ENCODE results near the gene CHKA. TPM values are rescaled to one million over a fixed set of nuclear protein-coding genes. Genes with fewer than 3 reads are reported as not detected.

CHKA gene
- total RNA-seq, 3 donors from 2014 or later, result 15.1 to 20.2 (median 18.9) TPM

- H3K4me3 Mint-ChIP-seq, result no peak overlapping the region
- peaks cover 11% of the 10 kb centered on the region for H3K36me3 Mint-ChIP-seq (ENCODE audit: insufficient read depth)
- DNase-seq, result no peak
- H3K9me3 Mint-ChIP-seq, result no peaks in the 10 kb centered on the region
- ATAC-seq, result no peak
- H3K27me3 Mint-ChIP-seq (ENCODE audit: low read depth), result no peaks in the 10 kb centered on the region
- H3K4me1 Mint-ChIP-seq (ENCODE audit: low read depth), result no peaks in the 10 kb centered on the region
Observed at GRCh38 chr11:68053981-68054812, 67.0 kb downstream of the CHKA start.

DNA sequence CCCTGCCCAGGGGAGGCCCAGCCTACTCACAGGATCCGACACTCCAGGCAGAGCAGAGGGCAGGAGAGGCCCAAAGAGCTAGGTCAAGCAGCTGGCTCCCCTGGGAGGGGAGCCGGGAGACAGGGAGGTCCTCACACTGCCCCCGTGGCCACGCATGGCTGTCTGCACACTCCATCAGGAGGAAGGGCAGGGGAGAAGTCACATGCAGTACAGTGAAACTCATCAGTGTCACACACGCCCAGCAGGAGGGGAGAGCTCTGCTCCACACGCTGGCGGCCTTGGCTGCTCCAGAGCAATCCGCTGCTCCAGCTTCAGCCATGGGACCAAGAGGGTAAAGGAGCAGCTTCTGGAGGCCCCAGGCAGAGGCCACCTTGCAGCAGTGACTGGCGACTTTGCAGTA, 68.1 kb downstream of the CHKA start:
- Mint-ChIP-seq H3K4me3 (no peak overlapping the region), H3K4me1 (ENCODE audit: low read depth) (no peaks in the 10 kb centered on the region), H3K9me3 (no peaks in the 10 kb centered on the region), H3K36me3 (ENCODE audit: insufficient read depth) (peaks cover 17% of the 10 kb centered on the region), H3K27me3 (ENCODE audit: low read depth) (no peaks in the 10 kb centered on the region)
- DNase-seq (no peak), ATAC-seq (no peak)

DNA sequence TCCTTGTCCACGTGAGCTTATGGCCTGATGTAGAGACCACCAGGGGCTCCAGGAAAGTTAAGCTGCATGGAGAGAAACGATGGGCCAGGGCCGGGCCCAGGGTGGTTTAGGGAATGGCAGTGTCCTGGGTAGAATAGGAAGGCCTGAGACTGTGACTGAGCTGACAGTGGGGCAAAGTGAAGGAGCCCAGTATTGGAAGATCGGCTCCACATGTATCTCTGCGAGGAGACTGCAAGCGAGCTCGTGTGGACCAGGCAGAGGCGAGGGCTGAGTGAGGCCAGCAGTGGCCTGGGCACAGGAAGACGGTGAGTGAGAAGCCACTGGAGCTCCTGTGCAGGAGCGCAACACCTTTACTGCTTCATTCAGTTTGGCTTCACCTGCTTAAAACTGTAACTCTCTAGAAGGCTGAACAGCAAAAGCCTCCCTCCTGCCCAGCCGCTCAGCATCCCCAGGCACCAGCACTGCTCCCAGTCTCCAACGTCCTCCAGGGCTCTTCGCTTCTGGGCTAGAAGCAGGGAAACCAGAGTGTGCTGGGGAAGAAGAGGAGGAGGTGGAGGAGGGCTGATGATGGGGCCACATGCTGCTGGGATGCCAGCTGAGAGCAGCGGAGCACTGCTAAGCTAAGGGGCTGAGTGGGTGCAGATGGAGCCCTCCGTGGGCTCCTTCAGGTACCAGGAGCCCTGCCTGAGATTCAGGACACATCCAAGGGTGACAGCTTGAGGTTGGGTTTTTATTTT, 68.9 kb downstream of the CHKA start:
- Mint-ChIP-seq H3K36me3 (ENCODE audit: insufficient read depth) (peaks cover 17% of the 10 kb centered on the region), H3K9me3 (no peaks in the 10 kb centered on the region), H3K4me1 (ENCODE audit: low read depth) (no peaks in the 10 kb centered on the region), H3K4me3 (no peak overlapping the region), H3K27me3 (ENCODE audit: low read depth) (no peaks in the 10 kb centered on the region)
- DNase-seq, result no peak
- no peak for ATAC-seq

- Mint-ChIP-seq H3K4me3 (no peak overlapping the region), H3K27me3 (ENCODE audit: low read depth) (no peaks in the 10 kb centered on the region), H3K9me3 (no peaks in the 10 kb centered on the region), H3K36me3 (ENCODE audit: insufficient read depth) (peaks cover 17% of the 10 kb centered on the region), H3K4me1 (ENCODE audit: low read depth) (no peaks in the 10 kb centered on the region)
- ATAC-seq (no peak), DNase-seq (no peak)
Observed at GRCh38 chr11:68051191-68052136, 69.7 kb downstream of the CHKA start.

GRCh38 chr11:68050371-68050841, 70.8 kb downstream of the CHKA start:
- H3K4me3 Mint-ChIP-seq, result no peak overlapping the region
- H3K36me3 Mint-ChIP-seq (ENCODE audit: insufficient read depth), result peaks cover 17% of the 10 kb centered on the region
- no peak for ATAC-seq
- H3K4me1 Mint-ChIP-seq (ENCODE audit: low read depth), result no peaks in the 10 kb centered on the region
- H3K9me3 Mint-ChIP-seq, result no peaks in the 10 kb centered on the region
- no peaks in the 10 kb centered on the region for H3K27me3 Mint-ChIP-seq (ENCODE audit: low read depth)
- no peak for DNase-seq

GRCh38 chr11:68049509-68050370, 71.4 kb downstream of the CHKA start:
- H3K9me3 Mint-ChIP-seq, result no peaks in the 10 kb centered on the region
- no peaks in the 10 kb centered on the region for H3K4me1 Mint-ChIP-seq (ENCODE audit: low read depth)
- no peak overlapping the region for H3K4me3 Mint-ChIP-seq
- peaks cover 17% of the 10 kb centered on the region for H3K36me3 Mint-ChIP-seq (ENCODE audit: insufficient read depth)
- ATAC-seq, result no peak
- no peaks in the 10 kb centered on the region for H3K27me3 Mint-ChIP-seq (ENCODE audit: low read depth)
- DNase-seq, result no peak

DNA sequence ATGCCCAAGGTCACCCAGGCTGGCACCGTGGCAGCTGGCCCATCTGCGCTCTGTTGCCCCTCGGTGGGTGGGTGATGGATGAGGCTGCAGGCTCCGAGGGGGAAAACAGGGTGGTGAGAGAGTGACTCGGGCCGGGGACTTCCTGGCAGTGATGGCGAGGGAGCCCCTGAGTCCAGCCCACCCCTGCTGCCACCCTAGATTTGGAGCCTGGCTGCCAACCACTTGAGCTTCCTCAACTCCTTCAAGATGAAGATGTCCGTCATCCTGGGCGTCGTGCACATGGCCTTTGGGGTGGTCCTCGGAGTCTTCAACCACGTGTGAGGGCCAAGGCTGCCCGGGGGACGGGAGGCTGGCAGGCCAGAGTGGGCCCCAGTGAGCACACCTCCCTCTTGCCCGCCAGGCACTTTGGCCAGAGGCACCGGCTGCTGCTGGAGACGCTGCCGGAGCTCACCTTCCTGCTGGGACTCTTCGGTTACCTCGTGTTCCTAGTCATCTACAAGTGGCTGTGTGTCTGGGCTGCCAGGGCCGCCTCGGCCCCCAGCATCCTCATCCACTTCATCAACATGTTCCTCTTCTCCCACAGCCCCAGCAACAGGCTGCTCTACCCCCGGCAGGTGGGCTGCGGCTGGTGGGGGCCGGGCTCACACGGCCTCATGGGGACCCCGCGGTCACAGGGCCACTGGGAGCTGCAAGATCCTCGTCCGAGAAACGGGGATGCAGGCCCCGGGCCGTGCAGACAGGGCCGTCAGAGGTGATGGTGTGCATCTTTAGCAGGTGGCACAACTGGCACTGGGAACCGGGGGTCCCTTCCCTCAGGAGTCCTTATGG, 72.3 kb downstream of the CHKA start:
- Mint-ChIP-seq H3K9me3 (no peaks in the 10 kb centered on the region), H3K4me1 (ENCODE audit: low read depth) (no peaks in the 10 kb centered on the region), H3K36me3 (ENCODE audit: insufficient read depth) (peaks cover 17% of the 10 kb centered on the region), H3K4me3 (no peak overlapping the region), H3K27me3 (ENCODE audit: low read depth) (no peaks in the 10 kb centered on the region)
- ATAC-seq (no peak), DNase-seq (no peak)

GRCh38 chr11:68047437-68048290, 73.5 kb downstream of the CHKA start:
- Mint-ChIP-seq H3K27me3 (ENCODE audit: low read depth) (no peaks in the 10 kb centered on the region), H3K4me1 (ENCODE audit: low read depth) (no peaks in the 10 kb centered on the region), H3K36me3 (ENCODE audit: insufficient read depth) (peaks cover 17% of the 10 kb centered on the region), H3K4me3 (no peak overlapping the region), H3K9me3 (no peaks in the 10 kb centered on the region)
- DNase-seq (no peak), ATAC-seq (no peak)

DNA sequence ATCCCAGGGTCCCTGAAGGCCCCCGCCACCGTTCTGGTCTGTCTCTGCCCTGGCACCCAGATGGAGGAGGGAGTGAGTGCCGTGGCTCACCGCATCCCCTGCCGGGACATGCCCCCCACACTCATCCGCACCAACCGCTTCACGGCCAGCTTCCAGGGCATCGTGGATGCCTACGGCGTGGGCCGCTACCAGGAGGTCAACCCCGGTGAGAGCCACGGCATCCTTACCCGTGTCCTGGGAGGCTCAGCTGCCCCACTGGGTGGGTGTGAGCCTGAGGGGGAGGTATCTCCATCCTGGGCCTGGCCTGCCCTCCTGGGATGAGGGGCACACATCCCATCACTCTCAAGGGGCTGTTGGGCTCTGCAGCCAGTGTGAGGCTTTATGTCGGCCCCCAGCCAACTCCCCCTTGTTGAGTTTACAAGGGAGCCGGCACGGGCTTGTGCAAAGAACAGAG, 76.3 kb downstream of the CHKA start:
- H3K36me3 Mint-ChIP-seq (ENCODE audit: insufficient read depth), result peaks cover 7% of the 10 kb centered on the region
- DNase-seq (no peak), ATAC-seq (no peak)
- no peak overlapping the region for H3K4me3 Mint-ChIP-seq
- H3K4me1 Mint-ChIP-seq (ENCODE audit: low read depth), result peaks cover 6% of the 10 kb centered on the region
- no peaks in the 10 kb centered on the region for H3K9me3 Mint-ChIP-seq
- no peaks in the 10 kb centered on the region for H3K27me3 Mint-ChIP-seq (ENCODE audit: low read depth)

DNA sequence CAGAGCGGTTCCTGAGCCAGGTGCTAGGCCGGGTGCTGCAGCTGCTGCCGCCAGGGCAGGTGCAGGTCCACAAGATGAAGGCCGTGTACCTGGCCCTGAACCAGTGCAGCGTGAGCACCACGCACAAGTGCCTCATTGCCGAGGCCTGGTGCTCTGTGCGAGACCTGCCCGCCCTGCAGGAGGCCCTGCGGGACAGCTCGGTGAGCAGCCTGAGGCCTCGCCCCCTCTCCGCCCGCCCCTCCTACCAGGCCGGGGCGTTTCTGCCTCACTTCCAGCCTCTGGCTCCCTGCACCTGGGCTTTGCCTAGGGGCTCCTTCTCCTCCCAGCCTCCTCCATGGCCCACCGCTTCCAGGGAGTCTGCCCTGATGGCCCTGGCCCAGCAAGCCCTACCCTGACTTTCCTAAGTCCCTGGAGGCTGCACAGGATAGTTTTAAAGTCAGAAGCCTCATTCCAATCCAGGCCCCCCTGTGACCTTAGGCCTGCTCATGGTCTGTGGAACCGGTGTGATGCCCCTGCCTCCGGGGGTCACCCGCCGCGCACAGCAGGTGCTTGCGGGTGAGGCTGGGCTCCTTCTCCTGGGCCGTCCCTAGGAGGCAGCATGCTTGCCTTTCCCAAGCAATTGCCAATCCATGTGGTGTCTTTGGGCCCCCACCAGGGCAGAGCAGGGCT, 76.9 kb downstream of the CHKA start:
- peaks cover 7% of the 10 kb centered on the region for H3K36me3 Mint-ChIP-seq (ENCODE audit: insufficient read depth)
- no peak overlapping the region for H3K4me3 Mint-ChIP-seq
- H3K9me3 Mint-ChIP-seq, result no peaks in the 10 kb centered on the region
- peaks cover 9% of the 10 kb centered on the region for H3K4me1 Mint-ChIP-seq (ENCODE audit: low read depth)
- ATAC-seq (no peak), DNase-seq (no peak)
- no peaks in the 10 kb centered on the region for H3K27me3 Mint-ChIP-seq (ENCODE audit: low read depth)

DNA sequence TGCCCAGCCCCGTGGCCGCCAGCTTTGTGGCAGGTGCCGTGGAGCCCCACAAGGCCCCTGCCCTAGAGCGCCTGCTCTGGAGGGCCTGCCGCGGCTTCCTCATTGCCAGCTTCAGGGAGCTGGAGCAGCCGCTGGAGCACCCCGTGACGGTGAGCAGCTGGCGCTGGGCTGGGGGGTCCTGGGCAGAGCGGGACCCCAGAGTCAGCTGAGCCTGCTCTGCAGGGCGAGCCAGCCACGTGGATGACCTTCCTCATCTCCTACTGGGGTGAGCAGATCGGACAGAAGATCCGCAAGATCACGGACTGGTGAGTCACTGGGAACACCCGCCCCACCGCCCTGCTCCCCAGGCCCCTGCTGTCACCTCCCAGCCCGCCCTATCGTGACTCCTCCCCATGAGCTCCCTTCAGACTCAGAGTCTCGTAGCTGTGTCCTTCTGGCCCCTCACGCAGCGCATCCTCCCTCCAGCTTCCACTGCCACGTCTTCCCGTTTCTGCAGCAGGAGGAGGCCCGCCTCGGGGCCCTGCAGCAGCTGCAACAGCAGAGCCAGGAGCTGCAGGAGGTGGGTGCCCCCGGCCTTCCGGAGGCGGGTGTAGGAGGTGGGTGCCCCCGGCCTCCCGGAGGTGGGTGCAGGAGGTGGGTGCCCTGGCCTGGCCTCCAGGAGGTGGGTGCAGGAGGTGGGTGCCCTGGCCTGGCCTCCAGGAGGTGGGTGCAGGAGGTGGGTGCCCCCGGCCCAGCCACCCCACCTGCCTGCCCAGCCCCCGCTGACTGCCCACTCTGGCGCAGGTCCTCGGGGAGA, 77.6 kb downstream of the CHKA start:
- no peak for DNase-seq
- no peaks in the 10 kb centered on the region for H3K27me3 Mint-ChIP-seq (ENCODE audit: low read depth)
- no peak overlapping the region for H3K4me3 Mint-ChIP-seq
- peaks cover 9% of the 10 kb centered on the region for H3K4me1 Mint-ChIP-seq (ENCODE audit: low read depth)
- no peaks in the 10 kb centered on the region for H3K36me3 Mint-ChIP-seq (ENCODE audit: insufficient read depth)
- H3K9me3 Mint-ChIP-seq, result no peaks in the 10 kb centered on the region
- no peak for ATAC-seq
